ENCODE measurements around the gene TXK.

DNA sequence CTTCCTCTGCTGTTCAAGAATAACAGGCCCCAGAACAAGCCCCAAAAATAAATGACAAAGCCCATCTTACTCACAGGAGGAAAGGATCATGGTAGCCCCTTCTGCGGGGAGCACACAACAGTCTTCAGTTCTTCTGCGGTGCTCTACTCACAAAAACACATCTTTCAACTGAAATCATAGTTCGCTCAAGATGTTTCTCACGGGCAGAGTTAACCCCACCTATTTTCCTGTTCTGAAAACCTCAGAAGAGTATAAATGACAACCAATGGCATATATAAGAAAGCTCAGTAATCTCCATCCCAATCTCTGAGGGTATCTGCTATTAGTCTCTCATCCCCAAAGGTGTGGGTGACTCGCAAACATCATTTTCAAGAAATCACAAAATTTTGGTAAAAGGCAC lies at the start of gene TXK:
- TF ChIP-seq, protein P1, sequence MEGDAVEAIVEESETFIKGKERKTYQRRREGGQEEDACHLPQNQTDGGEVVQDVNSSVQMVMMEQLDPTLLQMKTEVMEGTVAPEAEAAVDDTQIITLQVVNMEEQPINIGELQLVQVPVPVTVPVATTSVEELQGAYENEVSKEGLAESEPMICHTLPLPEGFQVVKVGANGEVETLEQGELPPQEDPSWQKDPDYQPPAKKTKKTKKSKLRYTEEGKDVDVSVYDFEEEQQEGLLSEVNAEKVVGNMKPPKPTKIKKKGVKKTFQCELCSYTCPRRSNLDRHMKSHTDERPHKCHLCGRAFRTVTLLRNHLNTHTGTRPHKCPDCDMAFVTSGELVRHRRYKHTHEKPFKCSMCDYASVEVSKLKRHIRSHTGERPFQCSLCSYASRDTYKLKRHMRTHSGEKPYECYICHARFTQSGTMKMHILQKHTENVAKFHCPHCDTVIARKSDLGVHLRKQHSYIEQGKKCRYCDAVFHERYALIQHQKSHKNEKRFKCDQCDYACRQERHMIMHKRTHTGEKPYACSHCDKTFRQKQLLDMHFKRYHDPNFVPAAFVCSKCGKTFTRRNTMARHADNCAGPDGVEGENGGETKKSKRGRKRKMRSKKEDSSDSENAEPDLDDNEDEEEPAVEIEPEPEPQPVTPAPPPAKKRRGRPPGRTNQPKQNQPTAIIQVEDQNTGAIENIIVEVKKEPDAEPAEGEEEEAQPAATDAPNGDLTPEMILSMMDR (IDR thresholded peaks at IDR 0.05) = no peak
- TF ChIP-seq POLR2A (IDR thresholded peaks at IDR 0.05) = no peak

Data from prostate gland (tissue), 2 donors.